ENCODE measurements around the gene KRTAP5-5.
"Not testable (repeated sequence)": the region's sequence is repeated elsewhere in the genome, so short reads cannot be mapped to it uniquely, and the experiment has no call there.

The KRTAP5-5 gene

GRCh38 chr11:1607156-1607845 is 22.3 kb upstream of the KRTAP5-5 start:
- DNase-seq (ENCODE audit: low read depth), result not testable (repeated sequence)

DNA sequence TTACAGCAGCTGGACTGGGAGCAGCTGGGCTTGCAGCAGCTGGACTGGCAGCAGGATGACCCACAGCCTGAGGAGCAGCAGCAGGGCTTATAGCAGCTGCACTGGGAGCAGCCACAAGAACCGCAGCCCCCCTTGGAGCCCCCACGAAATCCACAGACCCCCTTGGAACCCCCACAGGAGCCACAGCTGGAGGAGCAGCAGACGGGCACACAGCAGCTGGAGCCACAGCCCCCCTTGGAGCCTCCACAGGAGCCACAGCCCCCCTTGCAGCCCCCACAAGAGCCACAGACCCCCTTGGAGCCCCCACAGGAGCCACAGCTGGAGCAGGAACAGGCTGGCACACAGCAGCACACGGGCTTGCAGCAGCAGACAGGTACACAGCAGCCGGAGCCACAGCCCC is 21.7 kb upstream of the KRTAP5-5 start:
- not testable (repeated sequence) for DNase-seq (ENCODE audit: low read depth)

GRCh38 chr11:1608363-1608762 is 21.2 kb upstream of the KRTAP5-5 start, which contains the start of gene KRTAP5-3:
Gene KRTAP5-3, minus strand, starts transcription at chr11:1608463. Its CDS starts 78 bp downstream, at chr11:1608385.
- no peak for DNase-seq (ENCODE audit: low read depth)

- DNase-seq (ENCODE audit: low read depth), result no peak
Observed at GRCh38 chr11:1618231-1618630, 11.3 kb upstream of the KRTAP5-5 start.

- DNase-seq (ENCODE audit: low read depth), result peak; percentile 24
Observed at GRCh38 chr11:1619449-1619848, 10.1 kb upstream of the KRTAP5-5 start.

GRCh38 chr11:1622086-1622485 is 7.5 kb upstream of the KRTAP5-5 start, which contains the start of gene KRTAP5-4:
Gene KRTAP5-4, minus strand, starts transcription at chr11:1622138. Its CDS starts 45 bp downstream, at chr11:1622093.
- DNase-seq (ENCODE audit: low read depth), result no peak

- no peak for DNase-seq (ENCODE audit: low read depth)
Observed at GRCh38 chr11:1623716-1624115, 5.9 kb upstream of the KRTAP5-5 start.

GRCh38 chr11:1624621-1625020 is 5.0 kb upstream of the KRTAP5-5 start:
- DNase-seq (ENCODE audit: low read depth), result no peak

DNA sequence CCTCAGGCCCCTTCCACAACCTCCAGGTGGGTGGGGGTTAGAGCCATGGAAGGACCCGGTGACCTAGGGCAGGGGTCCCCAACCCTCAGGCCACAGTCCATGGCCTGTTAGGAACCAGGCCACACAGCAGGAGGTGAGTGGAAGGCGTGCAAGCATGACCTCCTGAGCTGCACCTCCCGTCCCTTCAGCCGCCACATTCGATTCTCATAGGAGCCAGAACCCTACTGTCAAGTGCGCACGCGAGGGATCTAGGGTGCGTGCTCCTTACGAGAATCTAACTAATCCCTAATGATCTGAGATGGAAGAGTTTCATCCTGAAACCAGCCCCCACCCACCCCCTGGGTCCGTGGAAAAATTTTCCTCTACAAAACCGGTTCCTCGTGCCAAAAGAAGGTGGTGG is 4.0 kb upstream of the KRTAP5-5 start:
- no peak for DNase-seq (ENCODE audit: low read depth)

- DNase-seq (ENCODE audit: low read depth), result peak; percentile 52
Observed at GRCh38 chr11:1628506-1629325, 859 bp upstream of the KRTAP5-5 start.

GRCh38 chr11:1630271-1630670 is 696 bp downstream of the KRTAP5-5 start:
- no peak for DNase-seq (ENCODE audit: low read depth)

DNA sequence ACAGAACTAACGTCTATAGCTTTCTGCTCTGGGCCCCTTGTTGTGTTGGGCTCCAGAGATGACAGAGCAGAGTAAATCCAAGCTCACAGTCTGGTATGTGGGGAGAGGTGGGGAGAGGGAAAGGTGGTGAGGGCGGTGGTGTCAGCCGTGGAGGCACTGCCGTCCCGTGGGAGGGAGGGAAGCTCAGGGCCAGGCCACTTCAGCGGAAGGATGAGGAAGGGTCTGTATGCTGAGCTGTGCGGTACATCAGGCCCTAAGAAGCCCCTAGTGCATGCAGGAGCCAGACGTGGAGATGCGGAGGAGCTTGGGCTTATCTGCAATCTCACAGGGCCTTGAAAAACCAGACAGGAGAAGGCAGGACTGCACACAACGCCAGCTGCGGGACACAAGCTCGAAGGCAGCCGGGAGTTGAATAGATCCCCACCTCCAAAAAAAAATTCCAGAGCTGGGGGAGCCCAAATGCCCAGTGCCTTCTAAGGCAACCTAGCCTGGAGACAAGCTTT is 1.5 kb downstream of the KRTAP5-5 start:
- no peak for DNase-seq (ENCODE audit: low read depth)

GRCh38 chr11:1632053-1632714 is 2.6 kb downstream of the KRTAP5-5 start:
- DNase-seq (ENCODE audit: low read depth), result no peak

DNA sequence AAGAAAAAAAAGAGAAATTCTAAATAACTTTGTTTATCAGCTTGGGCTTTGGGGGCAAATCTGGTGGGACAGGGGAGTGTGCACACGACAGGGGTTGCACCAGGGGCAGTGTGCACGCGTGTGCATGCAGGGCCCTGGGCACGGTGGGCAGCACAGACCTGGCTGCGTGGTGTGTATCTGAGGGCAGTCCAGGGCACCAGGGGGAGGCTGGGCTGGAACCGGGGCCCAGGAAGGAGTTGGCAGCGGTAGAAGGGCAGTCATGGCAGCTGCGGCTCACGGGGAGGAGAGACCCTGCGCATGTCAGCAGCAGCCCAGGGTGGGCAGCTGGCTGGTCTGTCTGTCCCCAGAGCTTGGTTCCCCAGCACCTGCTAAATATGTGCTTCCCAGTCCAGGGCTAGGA is 4.3 kb downstream of the KRTAP5-5 start:
- no peak for DNase-seq (ENCODE audit: low read depth)

GRCh38 chr11:1636291-1636950 is 6.8 kb downstream of the KRTAP5-5 start:
- DNase-seq (ENCODE audit: low read depth), result no peak

DNA sequence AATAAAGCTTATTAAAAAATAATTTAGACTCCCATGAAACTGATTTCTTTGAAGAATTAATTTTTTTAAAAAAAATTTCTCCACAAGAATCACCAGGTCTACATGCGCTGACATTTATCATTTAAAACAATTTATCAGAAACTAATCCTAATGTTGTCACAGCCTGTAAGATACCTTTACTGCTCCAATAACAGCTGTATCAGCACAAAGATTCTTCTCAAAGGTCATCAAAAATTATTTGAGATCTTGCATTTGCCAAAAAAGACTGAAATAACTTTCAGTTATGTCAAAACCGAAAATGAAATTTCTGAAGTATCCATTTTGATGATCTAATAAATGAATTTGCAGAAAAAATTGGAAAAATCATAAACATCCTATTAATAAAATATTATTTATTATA is 8.1 kb downstream of the KRTAP5-5 start:
- no peak for DNase-seq (ENCODE audit: low read depth)

- no peak for DNase-seq (ENCODE audit: low read depth)
Observed at GRCh38 chr11:1638344-1638743, 8.8 kb downstream of the KRTAP5-5 start.

DNA sequence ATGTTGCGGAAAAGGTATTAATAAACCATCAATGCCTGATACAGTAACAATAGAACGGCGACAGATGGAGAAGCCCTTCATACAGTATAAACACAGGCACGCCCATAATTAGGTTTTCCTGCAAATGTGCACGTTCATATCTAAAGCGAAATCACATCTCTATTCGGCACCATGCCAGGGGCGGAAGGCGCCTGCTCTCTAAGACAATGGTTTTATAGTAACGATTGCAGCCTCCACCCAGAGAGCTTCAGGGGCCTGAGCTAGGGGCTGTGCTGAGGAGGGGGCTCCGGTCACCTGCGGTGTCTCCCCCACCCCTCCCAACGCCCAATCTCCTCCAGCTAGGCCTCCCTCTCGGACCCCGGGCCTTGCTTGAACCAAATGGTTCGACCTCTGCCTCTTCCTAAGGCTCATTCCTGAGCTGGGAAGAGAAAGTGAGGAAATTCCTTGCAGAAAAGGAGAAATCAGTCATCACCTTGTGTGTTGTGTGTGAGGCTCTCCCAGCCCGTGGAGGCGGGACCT is 9.6 kb downstream of the KRTAP5-5 start:
- no peak for DNase-seq (ENCODE audit: low read depth)

DNA sequence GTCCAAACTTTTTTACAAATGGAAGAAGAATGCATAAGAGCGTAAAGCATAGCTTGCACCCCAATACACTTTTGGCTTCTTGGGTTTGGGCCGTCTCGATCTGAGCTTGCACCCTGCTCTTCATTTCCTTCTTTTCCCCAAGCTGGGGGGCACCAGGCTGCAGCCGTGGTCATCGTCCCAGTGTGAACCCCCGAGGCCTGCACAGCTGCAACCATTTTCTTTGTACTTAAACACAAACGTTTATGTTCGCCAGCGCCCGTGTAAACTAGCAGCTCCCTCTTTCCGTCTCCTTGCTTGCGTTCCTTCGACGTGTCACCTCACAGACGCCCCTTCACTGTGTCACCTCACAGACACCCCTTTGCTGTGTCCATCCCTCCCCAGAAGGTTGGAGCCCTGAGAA is 10.1 kb downstream of the KRTAP5-5 start:
- DNase-seq (ENCODE audit: low read depth), result no peak

DNA sequence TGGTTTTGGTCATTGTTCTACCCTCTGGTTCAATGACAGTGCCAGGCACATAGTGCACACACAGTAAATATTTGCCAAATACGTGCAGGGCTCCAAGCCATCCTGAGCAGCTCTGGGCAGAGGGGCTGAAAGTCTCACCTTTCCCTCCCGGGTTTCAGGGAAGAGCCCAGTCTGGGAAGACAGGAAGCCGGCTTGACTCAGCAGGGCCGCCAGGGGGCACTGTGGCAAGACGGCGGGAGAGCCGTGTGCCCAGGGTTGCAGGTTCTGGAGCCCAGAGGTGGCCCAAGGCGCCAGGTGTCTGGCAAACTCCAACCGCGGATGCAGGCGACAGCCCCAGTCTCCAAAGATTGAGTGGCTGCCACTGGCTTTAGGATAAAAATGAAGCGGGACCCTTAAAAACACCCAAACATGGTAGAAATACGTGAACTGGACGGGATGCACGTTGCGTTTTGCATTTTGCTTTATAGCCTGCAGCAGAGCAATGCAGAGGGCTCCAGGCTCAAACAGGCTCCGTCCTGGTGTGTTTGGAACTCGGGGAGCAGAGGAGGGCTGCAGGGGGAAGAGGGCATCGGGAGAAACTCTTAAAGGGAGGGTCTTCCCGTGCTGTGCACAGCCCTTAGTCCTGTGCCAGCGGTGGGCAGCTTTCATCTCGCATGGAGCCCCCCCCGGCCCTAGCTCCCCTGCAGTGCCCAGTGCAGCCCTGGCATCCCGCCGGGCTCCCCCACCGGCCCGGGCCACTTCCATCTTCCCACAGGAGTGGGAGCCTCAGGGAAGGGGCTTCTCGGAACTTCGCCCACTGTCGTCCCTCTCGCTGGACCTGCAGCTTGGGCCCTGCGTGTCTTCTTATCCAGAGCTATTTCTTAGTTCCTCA is 10.7 kb downstream of the KRTAP5-5 start:
- peak; percentile 45 for DNase-seq (ENCODE audit: low read depth)

GRCh38 chr11:1641096-1641495 is 11.5 kb downstream of the KRTAP5-5 start:
- DNase-seq (ENCODE audit: low read depth), result no peak
